Uterus (tissue), 4 donors: Measurements from ENCODE around the gene TTC39B. TPM values are rescaled to one million over a fixed set of nuclear protein-coding genes. Genes with fewer than 3 reads are reported as not detected.
A peak's percentile ranks its signal among the peaks of the same experiment; 100 is the strongest.

Experiments
- DNase-seq, 2 donors: peaks; one replicate each; pipeline ENCODE4 v3.0.0-alpha.2; 2019 to 2020
- H3K27ac ChIP-seq, 2 donors: fragments of 200-600 bp; sonication (generic); 1 replicate in 1 of 2; 2 replicates in 1 of 2; pipeline ENCODE4 v1.5.1; 2016 to 2018
- H3K27me3 ChIP-seq, 2 donors: fragments of 200-600 bp; sonication (generic); one replicate each; pipeline ENCODE4 v1.5.1; 2018 to 2019; ENCODE audit warnings: control low read depth in 1 of 2
- H3K36me3 ChIP-seq, 2 donors: fragments of 200-600 bp; sonication (generic); one replicate each; pipeline ENCODE4 v1.5.1; 2019; ENCODE audit warnings: control low read depth in 1 of 2
- H3K4me1 ChIP-seq, 2 donors: fragments of 200-600 bp; sonication (generic); one replicate each; pipeline ENCODE4 v1.5.1; 2018 to 2019; ENCODE audit warnings: control low read depth in 1 of 2
- H3K4me3 ChIP-seq, 2 donors: fragments of 200-600 bp; sonication (generic); 1 replicate in 1 of 2; 2 replicates in 1 of 2; pipeline ENCODE4 v1.5.1; 2018 to 2019; ENCODE audit warnings: mild to moderate bottlenecking in 1 of 2
- H3K9me3 ChIP-seq, 2 donors: fragments of 200-600 bp; sonication (generic); one replicate each; pipeline ENCODE4 v1.5.1; 2019; ENCODE audit warnings: control low read depth in 1 of 2
- CTCF ChIP-seq, 4 experiments: fragments of 200-600 bp in 2 of 4; fragments of 450-650 bp in 2 of 4; sonication (generic) in 2 of 4; IDR thresholded peaks; one replicate each; pipeline ENCODE4 v1.5.1; 2016 to 2019; ENCODE audit warnings: antibody characterized with exemption in 4 of 4, mild to moderate bottlenecking in 2 of 4, moderate library complexity in 1 of 4
- POLR2A ChIP-seq, 2 donors: fragments of 450-650 bp; IDR thresholded peaks; one replicate each; pipeline ENCODE4 v1.6.1; 2016; ENCODE audit warnings: antibody characterized with exemption in 2 of 2, mild to moderate bottlenecking in 1 of 2, moderate library complexity in 1 of 2
- intact Hi-C: fragments of 100-400 bp; cut with DNase I; formaldehyde crosslinking; loops from one replicate; pipeline ENCODE4 v1.15.1; 2023; ENCODE audit warnings: low total_unique reads
- total RNA-seq, 4 donors: library from RNA; depleted of rRNA in 3 of 4; stranded (reverse); fragments of >200 nt in 3 of 4; gene quantifications; one replicate each; pipeline versions ENCODE4 v1.1.0 to v1.2.4, GENCODE V29; 2014 to 2023
- donor health status: DM: yes; HTN: yes; CAD: no.

The TTC39B gene
- total RNA-seq, 4 donors from 2014 or later: 14.1 to 21.9 (median 19.6) TPM

GRCh38 chr9:15310107-15310850 is 3.3 kb upstream of the TTC39B start:
- DNase-seq: no peak
- intact Hi-C loops: no loop called here
- no peak overlapping the region for H3K27ac ChIP-seq

GRCh38 chr9:15308511-15308910 is 1.5 kb upstream of the TTC39B start:
- H3K4me1 ChIP-seq: no peaks in the 10 kb centered on the region
- no peaks in the 10 kb centered on the region for H3K36me3 ChIP-seq

More at GRCh38 chr9:15310107-15310850, 3.3 kb upstream of the TTC39B start:
- no peak for TF ChIP-seq CTCF (IDR thresholded peaks at IDR 0.05)
- TF ChIP-seq POLR2A (IDR thresholded peaks at IDR 0.05): no peak
- no peaks in the 10 kb centered on the region for H3K36me3 ChIP-seq
- H3K4me3 ChIP-seq: no peak overlapping the region
- H3K9me3 ChIP-seq: no peaks in the 10 kb centered on the region
- H3K4me1 ChIP-seq: no peaks in the 10 kb centered on the region
- H3K27me3 ChIP-seq: no peaks in the 10 kb centered on the region

GRCh38 chr9:15307523-15307841 is 466 bp upstream of the TTC39B start:
- TF ChIP-seq POLR2A (IDR thresholded peaks at IDR 0.05): no peak
- peak in 1 of 4 experiments; percentile 2 for TF ChIP-seq CTCF (IDR thresholded peaks at IDR 0.05)
- no peaks in the 10 kb centered on the region for H3K36me3 ChIP-seq
- intact Hi-C loops: loop anchor here (10.0 kb wide), 1 partner anchor 93 kb away; no protein-coding TSS in a partner anchor
- peak overlapping the region; percentile 84 to 86 for H3K4me3 ChIP-seq
- H3K27ac ChIP-seq: peak overlapping the region; percentile 88 to 95
- H3K27me3 ChIP-seq: no peaks in the 10 kb centered on the region
- H3K9me3 ChIP-seq: no peaks in the 10 kb centered on the region
- DNase-seq: no peak
- no peaks in the 10 kb centered on the region for H3K4me1 ChIP-seq

More at GRCh38 chr9:15308511-15308910, 1.5 kb upstream of the TTC39B start:
- intact Hi-C loops: loop anchor here (10.0 kb wide), 1 partner anchor 94 kb away; no protein-coding TSS in a partner anchor
- Histone ChIP-seq H3K9me3 (no peaks in the 10 kb centered on the region), H3K27ac (no peak overlapping the region), H3K27me3 (no peaks in the 10 kb centered on the region), H3K4me3 (no peak overlapping the region)
- no peak for TF ChIP-seq POLR2A (IDR thresholded peaks at IDR 0.05)
- no peak for TF ChIP-seq CTCF (IDR thresholded peaks at IDR 0.05)
- DNase-seq: no peak

GRCh38 chr9:15306068-15306756 is 804 bp downstream of the TTC39B start:
- Histone ChIP-seq H3K4me3 (peak overlapping the region; percentile 84 to 86), H3K9me3 (no peaks in the 10 kb centered on the region), H3K27me3 (no peaks in the 10 kb centered on the region), H3K4me1 (no peaks in the 10 kb centered on the region), H3K36me3 (no peaks in the 10 kb centered on the region), H3K27ac (peak overlapping the region; percentile 88 to 95)
- intact Hi-C loops: loop anchor here (10.0 kb wide), 1 partner anchor 91 kb away; no protein-coding TSS in a partner anchor
- peak in 1 of 2 donors; percentile 4 for TF ChIP-seq POLR2A (IDR thresholded peaks at IDR 0.05)
- no peak for TF ChIP-seq CTCF (IDR thresholded peaks at IDR 0.05)
- DNase-seq: peak; percentile 67

GRCh38 chr9:15305470-15305869 is 1.5 kb downstream of the TTC39B start:
- TF ChIP-seq CTCF (IDR thresholded peaks at IDR 0.05) (no peak), POLR2A (IDR thresholded peaks at IDR 0.05) (no peak)
- H3K27ac ChIP-seq: peak overlapping the region; percentile 88 to 95

More at GRCh38 chr9:15305470-15305869, 1.5 kb downstream of the TTC39B start:
- Histone ChIP-seq H3K4me1 (no peaks in the 10 kb centered on the region), H3K36me3 (no peaks in the 10 kb centered on the region), H3K9me3 (no peaks in the 10 kb centered on the region), H3K27me3 (no peaks in the 10 kb centered on the region), H3K4me3 (peak overlapping the region; percentile 84 to 86)
- DNase-seq: no peak
- intact Hi-C loops: loop anchor here (10.0 kb wide), 1 partner anchor 91 kb away; no protein-coding TSS in a partner anchor
